Measurements from ENCODE around the gene STRIP2.
"Not testable (repeated sequence)": the region's sequence is repeated elsewhere in the genome, so short reads cannot be mapped to it uniquely, and the experiment has no call there.

STRIP2 gene

GRCh38 chr7:129437190-129437589, 3.0 kb downstream of the STRIP2 start:
- no peak for DNase-seq
- Histone ChIP-seq H3K27ac (no peak overlapping the region), H3K36me3 (replicated peaks) (no peaks in the 10 kb centered on the region), H3K27me3 (replicated peaks) (no peaks in the 10 kb centered on the region), H3K4me3 (ENCODE audit: low read depth, low read length) (no peak overlapping the region)
- no peak for TF ChIP-seq CTCF (IDR thresholded peaks at IDR 0.05; ENCODE audit: low read depth, low read length, missing control alignments)
- in situ Hi-C loops (cut with HindIII; ENCODE audit: low pct_ligation_motif_present, low sequenced_read_pairs) = no loop called here

GRCh38 chr7:129438281-129438838, 4.1 kb downstream of the STRIP2 start:
- Histone ChIP-seq H3K27ac (peak overlapping the region; percentile 77), H3K27me3 (replicated peaks) (no peaks in the 10 kb centered on the region), H3K4me3 (ENCODE audit: low read depth, low read length) (no peak overlapping the region), H3K36me3 (replicated peaks) (no peaks in the 10 kb centered on the region)
- no peak for DNase-seq
- no peak for TF ChIP-seq CTCF (IDR thresholded peaks at IDR 0.05; ENCODE audit: low read depth, low read length, missing control alignments)
- in situ Hi-C loops (cut with HindIII; ENCODE audit: low pct_ligation_motif_present, low sequenced_read_pairs) = no loop called here

GRCh38 chr7:129438839-129439651, 4.8 kb downstream of the STRIP2 start:
- no peak for TF ChIP-seq CTCF (IDR thresholded peaks at IDR 0.05; ENCODE audit: low read depth, low read length, missing control alignments)
- in situ Hi-C loops (cut with HindIII; ENCODE audit: low pct_ligation_motif_present, low sequenced_read_pairs) = no loop called here
- H3K36me3 ChIP-seq (replicated peaks) = no peaks in the 10 kb centered on the region
- no peaks in the 10 kb centered on the region for H3K27me3 ChIP-seq (replicated peaks)
- peak; percentile 69 for DNase-seq
- H3K27ac ChIP-seq = peak overlapping the region; percentile 77
- no peak overlapping the region for H3K4me3 ChIP-seq (ENCODE audit: low read depth, low read length)

- in situ Hi-C loops (cut with HindIII; ENCODE audit: low pct_ligation_motif_present, low sequenced_read_pairs) = no loop called here
- Histone ChIP-seq H3K4me3 (ENCODE audit: low read depth, low read length) (no peak overlapping the region), H3K27me3 (replicated peaks) (no peaks in the 10 kb centered on the region), H3K27ac (peak overlapping the region; percentile 77), H3K36me3 (replicated peaks) (no peaks in the 10 kb centered on the region)
- TF ChIP-seq CTCF (IDR thresholded peaks at IDR 0.05; ENCODE audit: low read depth, low read length, missing control alignments) = no peak
- no peak for DNase-seq
These were observed 5.9 kb downstream of the STRIP2 start for GRCh38 chr7:129439963-129440625.

- no peak for DNase-seq
- no peak overlapping the region for H3K27ac ChIP-seq
- no peaks in the 10 kb centered on the region for H3K27me3 ChIP-seq (replicated peaks)
- no peak for TF ChIP-seq CTCF (IDR thresholded peaks at IDR 0.05; ENCODE audit: low read depth, low read length, missing control alignments)
- H3K36me3 ChIP-seq (replicated peaks) = no peaks in the 10 kb centered on the region
- no peak overlapping the region for H3K4me3 ChIP-seq (ENCODE audit: low read depth, low read length)
- in situ Hi-C loops (cut with HindIII; ENCODE audit: low pct_ligation_motif_present, low sequenced_read_pairs) = no loop called here
These were observed 9.4 kb downstream of the STRIP2 start for GRCh38 chr7:129443612-129444011.

- H3K36me3 ChIP-seq (replicated peaks); H3K27ac ChIP-seq; in situ Hi-C loops (cut with HindIII; ENCODE audit: low pct_ligation_motif_present, low sequenced_read_pairs); DNase-seq; H3K27me3 ChIP-seq (replicated peaks); H3K4me3 ChIP-seq (ENCODE audit: low read depth, low read length): not testable (repeated sequence)
These were observed 10.5 kb downstream of the STRIP2 start for GRCh38 chr7:129444776-129445175.

- H3K27me3 ChIP-seq (replicated peaks); in situ Hi-C loops (cut with HindIII; ENCODE audit: low pct_ligation_motif_present, low sequenced_read_pairs); DNase-seq; H3K36me3 ChIP-seq (replicated peaks); H3K4me3 ChIP-seq (ENCODE audit: low read depth, low read length); H3K27ac ChIP-seq: not testable (repeated sequence)
These were observed 12.7 kb downstream of the STRIP2 start for GRCh38 chr7:129446925-129447324.

GRCh38 chr7:129447445-129447844, 13.2 kb downstream of the STRIP2 start:
- H3K27ac ChIP-seq; H3K36me3 ChIP-seq (replicated peaks); in situ Hi-C loops (cut with HindIII; ENCODE audit: low pct_ligation_motif_present, low sequenced_read_pairs); H3K27me3 ChIP-seq (replicated peaks); DNase-seq; H3K4me3 ChIP-seq (ENCODE audit: low read depth, low read length): not testable (repeated sequence)

GRCh38 chr7:129448608-129449007, 14.4 kb downstream of the STRIP2 start:
- not testable (repeated sequence) for H3K36me3 ChIP-seq (replicated peaks)

More at GRCh38 chr7:129448608-129449007, 14.4 kb downstream of the STRIP2 start:
- DNase-seq; H3K27ac ChIP-seq; H3K4me3 ChIP-seq (ENCODE audit: low read depth, low read length); H3K27me3 ChIP-seq (replicated peaks); in situ Hi-C loops (cut with HindIII; ENCODE audit: low pct_ligation_motif_present, low sequenced_read_pairs): not testable (repeated sequence)

Measured in brain microvascular endothelial cell (primary cell).